Measurements from ENCODE around the gene BCL6B.
"Not testable (repeated sequence)": the region's sequence is repeated elsewhere in the genome, so short reads cannot be mapped to it uniquely, and the experiment has no call there.

Gene BCL6B, protein sequence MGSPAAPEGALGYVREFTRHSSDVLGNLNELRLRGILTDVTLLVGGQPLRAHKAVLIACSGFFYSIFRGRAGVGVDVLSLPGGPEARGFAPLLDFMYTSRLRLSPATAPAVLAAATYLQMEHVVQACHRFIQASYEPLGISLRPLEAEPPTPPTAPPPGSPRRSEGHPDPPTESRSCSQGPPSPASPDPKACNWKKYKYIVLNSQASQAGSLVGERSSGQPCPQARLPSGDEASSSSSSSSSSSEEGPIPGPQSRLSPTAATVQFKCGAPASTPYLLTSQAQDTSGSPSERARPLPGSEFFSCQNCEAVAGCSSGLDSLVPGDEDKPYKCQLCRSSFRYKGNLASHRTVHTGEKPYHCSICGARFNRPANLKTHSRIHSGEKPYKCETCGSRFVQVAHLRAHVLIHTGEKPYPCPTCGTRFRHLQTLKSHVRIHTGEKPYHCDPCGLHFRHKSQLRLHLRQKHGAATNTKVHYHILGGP

DNA sequence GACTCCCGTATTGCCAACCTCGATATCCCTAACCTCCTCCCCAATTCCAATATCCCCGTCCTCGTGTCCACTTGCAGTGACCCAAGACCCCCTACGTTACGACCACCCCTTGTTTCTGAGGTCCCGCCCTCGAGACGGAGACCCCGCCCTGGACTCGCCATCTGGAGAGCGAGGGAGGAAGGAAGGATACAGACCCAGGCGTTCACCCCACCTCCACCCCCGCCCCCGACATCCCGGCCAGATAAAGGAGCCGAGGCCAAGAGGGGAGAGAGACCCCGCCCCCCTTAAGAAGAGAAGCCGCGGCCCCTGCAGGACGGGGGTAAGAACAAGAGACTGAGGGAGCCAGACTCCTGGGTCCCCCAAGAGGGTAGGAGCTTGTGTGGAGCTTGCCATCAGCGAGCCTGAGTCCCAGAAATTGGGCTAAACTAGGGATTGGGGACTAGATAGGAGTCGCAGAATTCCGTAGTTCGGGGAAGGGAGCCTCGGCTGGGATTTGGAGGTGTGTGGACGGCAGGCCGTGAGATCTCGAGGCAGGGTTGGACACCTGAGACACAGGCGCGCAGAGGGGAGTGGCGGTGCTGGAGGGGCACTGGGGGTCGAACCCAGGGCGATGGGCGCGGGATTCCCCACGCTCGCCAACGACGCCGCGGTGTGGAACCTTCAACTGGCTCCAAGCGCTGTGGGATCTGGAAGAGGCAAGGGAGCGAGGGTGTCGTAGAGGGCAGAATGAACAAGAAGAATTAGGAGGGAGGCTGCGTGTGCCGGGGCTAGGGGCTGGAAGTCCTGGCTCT is at the start of gene BCL6B:
Gene BCL6B, plus strand, starts transcription at position 270 of the 791 bp plus-strand sequence. CDS start 622 bp downstream, outside the sequence.
- DNase-seq: no peak

DNA sequence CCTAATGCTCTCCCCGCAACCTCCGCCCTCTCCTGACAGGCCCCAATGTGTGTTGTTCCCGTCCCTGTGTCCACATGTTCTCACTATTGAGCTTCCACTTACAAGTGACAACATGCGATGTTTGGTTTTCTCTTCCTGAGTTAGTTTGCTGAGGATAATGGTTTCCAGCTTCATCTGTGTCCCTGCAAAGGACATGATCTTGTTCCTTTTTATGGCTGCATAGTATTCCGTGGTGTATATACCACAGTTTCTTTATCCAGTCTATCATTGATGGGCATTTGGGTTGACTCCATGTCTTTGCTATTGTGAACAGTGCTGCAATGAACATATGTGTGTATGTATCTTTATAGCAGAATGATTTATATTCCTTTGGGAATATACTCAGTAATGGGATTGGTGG is 43.4 kb upstream of the BCL6B start:
- not testable (repeated sequence) for DNase-seq

DNA sequence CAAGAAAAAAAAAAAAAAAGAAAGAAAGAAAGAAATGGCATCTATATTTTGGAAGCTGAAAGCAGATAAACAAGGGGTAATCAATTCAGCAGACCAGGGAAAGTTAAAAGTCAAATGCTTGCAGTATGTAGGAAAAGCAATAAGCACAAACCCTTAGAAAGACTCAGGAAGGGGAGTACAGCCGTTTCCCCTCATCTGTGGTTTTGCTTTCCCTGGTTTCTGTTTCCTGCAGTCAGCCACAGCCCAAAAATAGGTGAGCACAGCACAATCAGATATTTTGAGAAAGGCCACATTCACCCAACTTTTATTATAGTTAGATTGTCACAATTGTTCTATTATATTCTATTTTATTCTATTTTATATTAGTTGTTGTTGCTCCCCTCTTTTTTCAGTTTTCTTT is 41.4 kb upstream of the BCL6B start:
- DNase-seq: no peak

DNA sequence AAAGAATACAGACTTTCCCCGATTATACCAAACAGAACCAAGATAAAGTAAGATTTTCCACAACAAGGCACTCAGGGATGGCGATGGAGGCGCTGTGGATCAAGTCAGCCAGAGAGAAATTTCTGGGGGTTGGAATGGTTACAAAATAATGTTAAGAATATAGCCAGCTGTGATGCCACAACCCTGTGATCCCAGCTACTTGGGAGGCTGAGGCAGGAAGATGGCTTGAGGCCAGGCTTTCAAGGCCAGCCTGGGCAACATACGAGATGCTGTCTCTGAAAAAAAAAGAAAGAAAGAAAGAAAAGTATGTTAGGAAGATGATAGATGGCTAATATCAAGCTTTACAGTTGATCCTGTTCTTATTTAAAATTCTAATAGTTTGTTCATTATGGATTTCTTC is 37.6 kb upstream of the BCL6B start:
- no peak for DNase-seq

DNA sequence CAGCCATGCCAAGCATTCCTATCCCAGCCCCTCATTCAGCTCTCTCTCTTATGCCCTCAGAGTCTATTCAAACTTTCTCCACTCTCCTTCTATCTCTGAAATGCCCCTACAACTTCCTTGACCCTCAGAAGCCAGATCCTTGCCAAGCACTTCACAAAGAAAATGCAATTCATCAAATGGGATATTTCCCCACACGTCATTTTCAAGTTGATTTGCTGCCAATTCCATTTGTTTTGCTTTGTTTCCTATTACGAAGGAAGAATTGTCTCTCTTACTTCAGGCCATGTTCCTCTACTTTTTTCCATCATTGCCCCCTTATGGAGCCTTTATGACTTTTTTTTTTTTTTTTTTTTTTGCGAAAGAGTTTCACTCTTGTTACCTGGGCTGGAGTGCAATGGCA is 36.2 kb upstream of the BCL6B start:
- DNase-seq: no peak

DNA sequence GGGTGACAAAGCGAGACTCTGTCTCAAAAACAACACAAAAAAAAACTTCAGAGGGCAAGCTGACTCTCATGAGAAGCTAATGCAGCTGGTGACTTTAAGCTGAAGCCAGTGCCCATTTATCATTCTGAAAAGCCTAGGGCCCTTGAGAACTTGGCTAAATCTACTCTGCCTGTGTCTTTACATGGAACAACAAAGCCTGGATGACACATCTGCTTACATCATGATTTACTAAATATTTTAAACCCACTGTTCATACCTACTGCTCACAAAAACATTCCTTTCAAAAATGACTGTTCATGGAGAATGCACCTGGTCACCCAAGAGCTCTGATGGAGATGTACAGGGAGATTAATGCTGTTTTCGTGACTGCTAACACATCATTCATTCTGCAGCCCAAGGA is 33.1 kb upstream of the BCL6B start:
- DNase-seq: no peak

DNA sequence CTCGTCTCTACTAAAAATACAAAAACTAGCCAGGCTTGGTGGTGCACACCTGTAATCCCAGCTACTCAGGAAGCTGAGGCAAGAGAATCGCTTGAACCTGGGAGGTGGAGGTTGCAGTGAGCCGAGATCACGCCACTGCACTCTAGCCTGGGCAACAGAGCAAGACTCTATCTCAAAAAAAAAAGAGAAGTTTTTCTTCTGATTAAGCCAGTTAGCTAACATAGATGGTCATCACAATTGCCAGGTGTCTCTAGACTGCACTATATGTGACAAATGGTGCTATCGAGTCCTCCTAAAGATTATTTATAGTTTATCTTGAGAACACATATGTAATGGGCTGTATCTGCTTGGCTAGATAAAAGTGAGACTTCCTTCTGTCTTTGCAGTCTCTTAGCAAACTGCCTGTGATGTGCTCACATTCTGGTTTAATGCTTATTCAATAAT is 29.2 kb upstream of the BCL6B start:
- DNase-seq: not testable (repeated sequence)

DNA sequence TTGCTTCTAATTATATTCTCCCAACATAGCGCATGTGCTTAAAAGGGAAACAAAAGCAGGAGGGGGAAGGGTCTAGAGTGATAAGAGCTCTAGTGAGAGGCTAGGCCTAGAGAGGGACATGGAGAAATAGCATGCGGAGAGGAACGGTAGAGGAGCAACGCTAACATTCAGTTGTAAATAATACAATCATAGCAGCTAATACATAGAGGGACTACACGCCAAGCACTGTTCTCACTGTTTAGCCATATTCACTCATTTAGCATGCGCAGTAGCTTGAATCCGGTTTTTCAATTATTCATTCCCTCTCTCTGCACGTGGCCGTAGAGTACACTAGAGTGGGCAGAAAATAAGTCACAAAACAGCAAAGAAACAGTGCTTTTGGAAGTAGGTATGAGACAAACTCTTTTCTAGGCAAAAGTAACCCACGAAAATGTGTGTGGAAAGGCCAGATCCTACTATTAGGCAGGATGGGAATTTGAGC is 28.7 kb upstream of the BCL6B start:
- no peak for DNase-seq

DNA sequence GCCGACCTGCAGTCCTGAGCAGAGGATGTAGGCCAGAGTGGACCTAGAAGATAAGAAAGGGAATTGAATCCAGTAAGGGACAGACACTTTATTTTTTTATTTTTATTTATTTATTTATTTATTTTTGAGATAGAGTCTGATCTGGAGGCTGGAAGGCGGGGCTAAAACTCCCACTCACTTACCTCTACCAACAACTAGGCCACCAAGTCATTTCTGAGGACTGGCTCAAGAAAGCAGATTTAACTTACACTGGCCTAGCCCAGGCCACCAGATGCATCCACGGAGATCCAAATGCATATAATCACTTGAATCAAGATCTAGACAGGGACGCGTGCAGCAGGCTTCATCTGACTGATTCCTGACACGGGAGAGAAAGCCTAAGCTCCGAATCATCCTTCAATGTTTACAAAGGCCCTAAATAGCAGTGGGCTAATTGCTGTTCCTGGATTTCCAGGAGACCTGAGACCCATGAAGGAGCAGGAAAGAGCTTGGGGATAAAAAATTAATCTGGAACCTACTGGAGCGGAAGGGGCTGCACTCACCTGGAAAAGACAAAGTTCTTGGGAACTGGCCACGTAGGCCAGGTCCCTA is 28.1 kb upstream of the BCL6B start:
- no peak for DNase-seq

DNA sequence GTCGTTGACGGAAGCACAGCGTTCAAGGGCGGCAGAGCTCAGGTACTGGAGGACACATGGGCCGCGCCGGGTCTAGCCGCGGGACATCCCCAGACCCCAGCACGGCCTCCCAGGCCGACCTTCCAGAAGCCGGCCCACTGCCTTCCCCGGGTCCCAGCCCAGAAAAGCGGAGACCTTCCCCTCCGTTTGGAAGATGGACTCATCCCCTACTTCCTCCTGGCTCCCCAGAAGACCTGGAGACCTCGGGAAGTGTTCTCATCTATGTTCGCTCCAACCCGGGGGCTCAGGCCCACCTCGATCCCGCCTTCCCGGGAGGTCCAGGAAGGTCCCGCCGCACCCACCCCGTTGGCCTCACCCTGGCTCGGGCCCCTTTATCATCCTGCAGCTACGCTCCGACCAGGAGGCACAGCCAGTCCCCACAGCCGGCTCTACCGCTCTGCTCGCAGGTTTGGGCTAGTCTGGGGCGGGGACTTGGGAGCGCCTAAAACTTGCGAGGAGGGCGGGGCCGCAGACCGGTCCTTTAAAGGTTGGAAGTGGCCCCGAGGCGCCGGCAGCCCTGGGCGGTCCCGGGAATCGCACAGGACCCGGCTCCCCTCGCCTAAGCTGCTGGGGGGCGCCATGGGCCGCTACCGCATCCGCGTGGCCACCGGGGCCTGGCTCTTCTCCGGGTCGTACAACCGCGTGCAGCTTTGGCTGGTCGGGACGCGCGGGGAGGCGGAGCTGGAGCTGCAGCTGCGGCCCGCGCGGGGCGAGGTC is 27.2 kb upstream of the BCL6B start, which contains the start of gene ALOX12:
Gene ALOX12, plus strand, starts transcription at position 550 of the 756 bp plus-strand sequence. Its CDS starts 69 bp downstream, at position 619.
- no peak for DNase-seq

DNA sequence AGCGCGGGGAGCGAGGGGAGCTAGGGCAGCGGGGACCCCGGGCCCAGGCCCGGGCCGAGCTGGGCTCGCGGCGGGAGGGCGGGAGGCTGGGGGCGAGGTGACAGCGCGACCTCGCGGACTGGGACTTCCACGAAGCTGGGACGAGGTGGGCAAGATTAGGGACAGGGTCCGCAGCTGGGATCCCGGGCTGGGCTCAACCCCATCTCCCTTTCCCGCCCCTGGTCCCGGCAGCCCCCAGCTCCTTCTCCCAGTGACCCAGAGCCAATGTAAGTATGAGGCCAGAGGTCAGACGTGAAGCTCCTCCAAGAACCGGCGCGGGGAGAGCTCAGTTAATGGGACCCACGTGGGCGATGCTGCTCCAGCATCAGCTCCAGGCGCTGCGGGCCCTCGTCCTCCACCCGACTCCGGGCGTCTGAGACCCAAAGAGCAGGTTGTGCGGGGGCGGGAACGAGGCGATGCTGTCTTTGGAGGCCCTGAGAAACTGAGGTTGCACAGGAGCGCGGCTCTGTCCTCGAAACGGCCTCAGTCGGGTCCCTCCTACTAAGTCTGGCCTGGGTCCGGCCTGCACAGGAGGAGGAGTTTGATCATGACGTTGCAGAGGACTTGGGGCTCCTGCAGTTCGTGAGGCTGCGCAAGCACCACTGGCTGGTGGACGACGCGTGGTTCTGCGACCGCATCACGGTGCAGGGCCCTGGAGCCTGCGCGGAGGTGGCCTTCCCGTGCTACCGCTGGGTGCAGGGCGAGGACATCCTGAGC is 26.4 kb upstream of the BCL6B start:
- DNase-seq: no peak

DNA sequence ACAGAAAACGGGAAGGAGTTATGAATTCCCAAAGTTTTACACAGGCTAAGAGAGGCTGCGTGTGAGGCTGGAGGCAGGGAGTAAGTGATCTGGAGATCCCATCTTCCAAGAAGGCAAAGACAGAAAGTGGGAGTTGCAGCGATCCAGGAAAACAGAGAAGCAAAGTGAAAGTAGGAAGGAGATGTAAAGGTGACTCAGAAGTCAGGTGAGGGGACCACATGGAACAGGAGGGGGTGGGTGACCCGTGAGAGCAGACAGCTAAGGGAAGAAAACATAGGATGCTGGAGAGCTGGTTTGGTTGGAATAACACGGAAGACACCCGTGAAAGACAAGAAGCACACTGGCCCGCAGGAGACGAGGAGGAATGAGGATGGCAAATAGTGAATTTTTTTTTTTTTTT is 25.7 kb upstream of the BCL6B start:
- no peak for DNase-seq

DNA sequence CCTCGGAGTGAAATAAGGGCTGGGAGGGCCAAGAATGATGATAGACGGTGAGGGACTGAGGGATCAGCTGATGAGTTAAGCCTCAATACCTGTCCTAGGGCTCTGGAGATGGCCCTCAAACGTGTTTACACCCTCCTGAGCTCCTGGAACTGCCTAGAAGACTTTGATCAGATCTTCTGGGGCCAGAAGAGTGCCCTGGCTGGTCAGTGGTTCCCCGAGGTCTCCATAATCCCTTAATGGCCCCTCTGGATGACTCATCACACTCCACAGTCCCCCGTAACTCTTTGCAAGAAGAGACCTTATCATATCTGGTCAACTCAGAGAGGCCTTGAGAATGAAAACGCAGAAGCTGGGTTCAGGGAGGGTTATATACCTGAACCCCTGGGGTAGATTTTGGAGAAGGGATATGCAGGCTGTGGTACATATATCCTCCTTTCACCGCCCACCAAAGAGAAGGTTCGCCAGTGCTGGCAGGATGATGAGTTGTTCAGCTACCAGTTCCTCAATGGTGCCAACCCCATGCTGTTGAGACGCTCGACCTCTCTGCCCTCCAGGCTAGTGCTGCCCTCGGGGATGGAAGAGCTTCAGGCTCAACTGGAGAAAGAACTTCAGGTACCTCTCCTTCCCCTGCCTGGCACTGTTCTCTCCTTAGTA is 23.9 kb upstream of the BCL6B start:
- DNase-seq: no peak

DNA sequence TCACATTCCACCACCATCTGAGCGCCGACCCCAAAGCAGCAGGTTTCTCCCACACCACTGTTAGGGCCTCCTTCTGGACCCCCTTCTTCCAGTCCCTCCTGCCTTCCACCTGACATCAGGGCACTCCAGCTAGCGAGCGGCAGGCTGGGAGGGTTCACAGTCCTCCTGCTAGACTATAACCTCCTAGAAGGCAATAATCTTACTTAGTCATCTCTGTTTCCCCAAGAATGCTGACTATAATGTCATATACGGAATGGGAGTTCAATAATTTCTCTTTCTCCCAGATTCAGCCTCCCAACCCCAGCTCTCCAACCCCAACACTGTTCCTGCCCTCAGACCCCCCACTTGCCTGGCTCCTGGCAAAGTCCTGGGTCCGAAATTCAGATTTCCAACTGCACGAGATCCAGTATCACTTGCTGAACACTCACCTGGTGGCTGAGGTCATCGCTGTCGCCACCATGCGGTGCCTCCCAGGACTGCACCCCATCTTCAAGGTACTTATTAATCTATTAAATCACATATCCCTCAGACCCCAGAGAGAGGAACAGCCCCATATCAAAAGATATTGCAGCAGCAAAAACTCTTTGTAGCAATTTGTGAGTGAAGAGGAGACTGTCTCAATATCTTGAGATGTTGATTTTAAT is 21.4 kb upstream of the BCL6B start:
- peak; percentile 64 for DNase-seq

DNA sequence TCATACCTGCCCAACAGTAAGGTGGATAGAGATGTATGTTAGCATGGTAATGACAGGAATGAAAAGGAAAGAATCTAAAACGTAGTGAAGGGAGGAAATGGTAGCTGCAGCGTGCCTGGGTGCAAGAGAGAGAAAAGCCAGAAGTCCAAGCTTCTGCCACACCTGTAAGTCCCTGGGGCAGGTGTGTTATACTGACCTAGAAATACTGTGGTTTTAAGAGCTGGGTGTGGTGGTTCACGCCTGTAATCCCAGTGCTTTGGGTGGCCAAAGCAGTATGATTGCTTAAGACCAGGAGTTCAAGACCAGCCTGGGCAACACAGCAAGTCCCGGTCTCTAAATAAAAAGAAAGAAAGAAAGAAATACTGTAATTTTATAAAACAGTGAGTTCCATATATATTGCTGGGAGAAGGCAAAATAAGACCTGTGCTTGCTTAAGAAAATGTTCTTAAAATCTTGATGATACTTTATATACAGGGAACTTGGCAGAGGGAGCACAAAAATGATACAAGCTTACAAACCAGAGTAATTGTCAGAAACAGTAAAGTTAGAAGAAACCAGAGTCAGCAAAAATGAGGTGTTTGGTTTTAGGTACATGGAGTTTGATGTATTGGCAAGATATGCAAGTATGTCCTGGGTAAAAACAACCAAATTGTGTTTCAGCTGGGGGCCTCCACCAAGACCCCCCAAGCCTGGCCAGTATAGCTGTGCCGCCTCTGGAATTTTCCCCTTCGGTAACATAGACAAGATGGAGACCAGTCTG is 20.4 kb upstream of the BCL6B start:
- DNase-seq: no peak

DNA sequence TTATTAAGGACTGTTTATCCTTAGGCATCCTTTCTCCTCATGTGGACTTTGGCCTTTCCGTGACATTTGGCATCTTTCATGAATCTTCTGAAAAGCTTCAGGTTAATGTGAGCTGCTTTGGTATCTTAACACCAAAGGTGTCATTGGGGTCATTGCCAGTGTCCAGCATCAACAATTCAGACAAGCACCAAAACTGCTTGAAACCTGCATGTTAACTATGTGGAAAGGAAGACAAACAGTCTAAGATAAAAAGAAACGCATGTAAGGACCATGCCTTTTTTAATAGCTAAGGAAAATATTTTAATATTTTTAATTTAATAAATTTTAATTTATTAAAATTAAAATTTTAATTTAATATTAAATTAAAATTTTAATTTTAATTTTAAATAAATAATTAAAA is 19.1 kb upstream of the BCL6B start:
- no peak for DNase-seq

DNA sequence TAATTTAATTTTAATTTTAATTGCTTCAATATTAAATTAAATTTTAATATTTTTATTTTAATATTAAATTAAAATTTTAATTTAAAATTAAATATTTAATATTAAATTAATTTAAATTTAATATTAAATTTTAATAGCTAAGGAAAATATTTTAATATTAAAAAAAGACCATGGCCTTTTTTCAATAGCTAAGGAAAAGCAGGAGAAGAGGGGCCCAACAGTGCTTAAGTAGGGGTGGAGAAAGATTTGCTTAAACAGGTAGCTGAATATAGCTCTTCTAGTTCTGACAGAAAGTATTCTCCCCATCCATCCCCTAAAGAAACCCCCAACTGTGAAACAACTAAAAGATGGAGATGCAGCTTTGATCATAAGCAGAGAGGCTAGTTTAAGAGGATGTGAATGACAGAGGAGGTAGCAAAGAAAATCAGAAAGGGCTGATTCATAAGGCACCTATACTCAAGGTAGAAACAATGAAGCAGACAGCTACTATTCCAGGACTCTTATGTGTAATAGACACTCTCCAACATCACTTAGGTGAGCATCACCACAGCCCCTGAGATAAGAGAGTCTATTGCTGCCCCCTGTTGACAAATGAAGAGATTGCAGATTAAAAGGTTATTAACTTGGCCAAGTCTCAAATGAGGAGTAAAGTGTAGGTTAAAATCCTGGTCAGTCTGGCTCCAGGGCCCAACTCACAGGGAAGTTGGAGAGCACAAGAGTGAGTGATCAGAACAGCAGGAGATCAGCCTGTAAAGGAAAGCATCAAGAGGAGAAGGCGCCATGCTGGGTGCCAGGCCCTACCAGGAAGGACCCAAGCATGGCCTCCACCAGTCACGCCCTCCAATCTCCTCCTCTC is 18.2 kb upstream of the BCL6B start:
- peak; percentile 35 for DNase-seq

DNA sequence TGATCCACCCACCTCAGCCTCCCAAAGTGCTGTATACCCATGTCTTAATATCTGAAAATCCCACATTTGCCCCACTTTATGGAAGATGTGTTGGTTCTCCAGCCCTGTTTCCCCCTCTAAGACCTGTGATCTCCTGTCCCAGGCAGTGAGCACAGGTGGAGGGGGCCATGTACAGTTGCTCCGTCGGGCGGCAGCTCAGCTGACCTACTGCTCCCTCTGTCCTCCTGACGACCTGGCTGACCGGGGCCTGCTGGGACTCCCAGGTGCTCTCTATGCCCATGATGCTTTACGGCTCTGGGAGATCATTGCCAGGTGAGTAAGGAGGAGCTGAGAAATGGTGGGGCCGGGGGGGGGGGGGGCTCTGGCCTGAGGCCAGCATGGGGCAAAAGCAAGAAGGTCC is 17.1 kb upstream of the BCL6B start:
- no peak for DNase-seq

DNA sequence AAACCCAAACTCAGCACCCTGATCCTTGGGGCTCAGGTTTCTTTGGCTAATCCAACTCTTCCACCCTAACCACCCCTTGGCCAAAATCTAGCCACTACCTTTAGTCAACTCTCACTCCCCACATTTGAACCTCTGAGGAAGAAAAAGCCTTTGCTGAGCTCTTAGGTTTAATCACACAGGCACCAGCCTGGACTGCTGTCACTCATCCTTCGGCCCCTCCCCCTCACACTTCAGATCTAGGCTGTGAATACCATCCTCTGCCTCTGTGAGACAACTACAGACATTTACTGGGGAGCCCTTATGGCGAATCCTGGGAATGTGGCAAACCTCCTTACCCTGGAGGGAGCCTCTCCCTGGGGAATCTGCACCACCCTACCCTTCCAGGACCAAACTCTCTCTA is 15.7 kb upstream of the BCL6B start:
- DNase-seq: no peak

Measured in CD4-positive, alpha-beta T cell treated with Interleukin-17A for 4 hours (primary cell).